H9 (cell line): ENCODE results near the gene LRRC8C. TPM values are rescaled to one million over a fixed set of nuclear protein-coding genes. Genes with fewer than 3 reads are reported as not detected.

Source experiments
- DNase-seq: peaks from one replicate; pipeline ENCODE4 v3.0.0-alpha.2; 2017
- H2AFZ ChIP-seq: one replicate; pipeline ENCODE4 v1.6.1; 2013; ENCODE audit warnings: mild to moderate bottlenecking, low read length, control low read depth, moderate library complexity
- H2AK5ac ChIP-seq: 2 replicates; pipeline ENCODE4 v1.6.1; 2013; ENCODE audit warnings: low read length, control low read depth, mixed read lengths; ENCODE audit not compliant: insufficient read length
- H2BK120ac ChIP-seq: one replicate; pipeline ENCODE4 v1.6.1; 2013; ENCODE audit warnings: low read depth, mild to moderate bottlenecking, low read length, control low read depth, inconsistent platforms; ENCODE audit not compliant: poor library complexity, severe bottlenecking
- H2BK12ac ChIP-seq: 2 replicates; pipeline ENCODE4 v1.6.1; 2013; ENCODE audit warnings: low read length, control low read depth, mixed read lengths, low read depth; ENCODE audit not compliant: insufficient read length
- H2BK15ac ChIP-seq: 2 replicates; pipeline ENCODE4 v1.6.1; 2013; ENCODE audit warnings: low read depth, low read length, control low read depth
- H2BK20ac ChIP-seq: one replicate; pipeline ENCODE4 v1.6.1; 2013; ENCODE audit warnings: low read depth, mild to moderate bottlenecking, low read length, control low read depth, inconsistent platforms; ENCODE audit not compliant: poor library complexity, severe bottlenecking
- H2BK5ac ChIP-seq: 2 replicates; pipeline ENCODE4 v1.6.1; 2013; ENCODE audit warnings: low read length, control low read depth, mixed read lengths; ENCODE audit not compliant: insufficient read length
- H3K14ac ChIP-seq: 2 replicates; pipeline ENCODE4 v1.6.1; 2013; ENCODE audit warnings: low read length, control low read depth; ENCODE audit not compliant: insufficient read depth
- H3K18ac ChIP-seq: 2 replicates; pipeline ENCODE4 v1.6.1; 2013; ENCODE audit warnings: low read depth, mild to moderate bottlenecking, mixed read lengths, low read length, control low read depth; ENCODE audit not compliant: insufficient read length
- H3K23ac ChIP-seq: 2 replicates; pipeline ENCODE4 v1.6.1; 2013; ENCODE audit warnings: low read length, control low read depth, mixed read lengths, low read depth; ENCODE audit not compliant: insufficient read length
- H3K23me2 ChIP-seq: 2 replicates; pipeline ENCODE4 v1.6.1; 2013; ENCODE audit warnings: low read depth, mild to moderate bottlenecking, mixed read lengths, low read length, control low read depth; ENCODE audit not compliant: insufficient read length, poor library complexity, severe bottlenecking
- H3K27ac ChIP-seq: 2 replicates; pipeline ENCODE4 v1.5.1; 2013; ENCODE audit warnings: low read length, control low read depth, mixed read lengths, low read depth; ENCODE audit not compliant: insufficient read length
- H3K27me3 ChIP-seq: 2 replicates; pipeline ENCODE4 v1.6.1; 2013; ENCODE audit warnings: low read length, control low read depth, inconsistent platforms; ENCODE audit not compliant: insufficient read depth
- H3K4ac ChIP-seq: 2 replicates; pipeline ENCODE4 v1.6.1; 2013; ENCODE audit warnings: low read depth, mild to moderate bottlenecking, control low read depth, inconsistent platforms, low read length, moderate library complexity
- H3K4me1 ChIP-seq: 2 replicates; pipeline ENCODE4 v1.6.1; 2013; ENCODE audit warnings: low read length, control low read depth, inconsistent platforms; ENCODE audit not compliant: insufficient read depth
- H3K4me2 ChIP-seq: 2 replicates; pipeline ENCODE4 v1.6.1; 2013; ENCODE audit warnings: low read length, control low read depth, mixed read lengths; ENCODE audit not compliant: insufficient read length, insufficient read depth
- H3K56ac ChIP-seq: 2 replicates; pipeline ENCODE4 v1.6.1; 2013; ENCODE audit warnings: low read depth, mild to moderate bottlenecking, mixed read lengths, low read length, control low read depth; ENCODE audit not compliant: insufficient read length
- H3K79me1 ChIP-seq: 2 replicates; pipeline ENCODE4 v1.6.1; 2013; ENCODE audit warnings: low read depth, mild to moderate bottlenecking, moderate library complexity, low read length, control low read depth, inconsistent platforms; ENCODE audit not compliant: insufficient read depth, poor library complexity, severe bottlenecking
- H3K79me2 ChIP-seq: 2 replicates; pipeline ENCODE4 v1.6.1; 2013; ENCODE audit warnings: low read length, control low read depth, inconsistent platforms; ENCODE audit not compliant: insufficient read depth
- H3K9ac ChIP-seq: 2 replicates; pipeline ENCODE4 v1.6.1; 2013; ENCODE audit warnings: low read length, control low read depth, mixed read lengths; ENCODE audit not compliant: insufficient read length; ENCODE audit errors: extremely low read depth
- H3K9me3 ChIP-seq: one replicate; pipeline ENCODE4 v1.6.1; 2013; ENCODE audit warnings: low read depth, low read length, inconsistent platforms; ENCODE audit not compliant: control insufficient read depth
- H3T11ph ChIP-seq: one replicate; pipeline ENCODE4 v1.6.1; 2013; ENCODE audit warnings: mild to moderate bottlenecking, low read length, control low read depth, inconsistent platforms
- H4K20me1 ChIP-seq: one replicate; pipeline ENCODE4 v1.6.1; 2013; ENCODE audit not compliant: control insufficient read depth, insufficient read length, insufficient read depth
- H4K5ac ChIP-seq: 2 replicates; pipeline ENCODE4 v1.6.1; 2013; ENCODE audit warnings: low read depth, mild to moderate bottlenecking, mixed read lengths, low read length, control low read depth; ENCODE audit not compliant: insufficient read length
- H4K8ac ChIP-seq: replicated peaks from 2 replicates; pipeline ENCODE4 v1.6.1; 2013; ENCODE audit warnings: low read length, control low read depth, mixed read lengths, low read depth; ENCODE audit not compliant: insufficient read length
- H4K91ac ChIP-seq: 2 replicates; pipeline ENCODE4 v1.6.1; 2013; ENCODE audit warnings: low read depth, mild to moderate bottlenecking, moderate library complexity, mixed read lengths, low read length, control low read depth; ENCODE audit not compliant: insufficient read length
- H3K27ac Mint-ChIP-seq, 3 experiments: 2 replicates in 2 of 3; 3 replicates in 1 of 3; pipeline ENCODE4 v1.8.0; 2020 to 2021; ENCODE audit warnings: mixed read lengths in 3 of 3, mild to moderate bottlenecking in 1 of 3, moderate library complexity in 1 of 3
- H3K27me3 Mint-ChIP-seq: 2 replicates; pipeline ENCODE4 v1.8.0; 2021; ENCODE audit warnings: low read depth, mild to moderate bottlenecking, moderate library complexity, mixed read lengths
- H3K36me3 Mint-ChIP-seq, 3 experiments: 2 replicates in 2 of 3; 3 replicates in 1 of 3; pipeline ENCODE4 v1.8.0; 2020 to 2021; ENCODE audit warnings: low read depth in 3 of 3, mixed read lengths in 3 of 3; ENCODE audit not compliant: insufficient read depth in 1 of 3
- H3K4me1 Mint-ChIP-seq, 2 experiments: 2 replicates each; pipeline ENCODE4 v1.8.0; 2020; ENCODE audit warnings: mixed read lengths in 2 of 2
- H3K4me3 Mint-ChIP-seq, 2 experiments: 2 replicates in 1 of 2; 3 replicates in 1 of 2; pipeline ENCODE4 v1.8.0; 2020 to 2021; ENCODE audit warnings: mild to moderate bottlenecking in 2 of 2, mixed read lengths in 2 of 2, moderate library complexity in 1 of 2
- H3K9me3 Mint-ChIP-seq, 2 experiments: 2 replicates in 1 of 2; 3 replicates in 1 of 2; pipeline ENCODE4 v1.8.0; 2020; ENCODE audit warnings: mild to moderate bottlenecking in 2 of 2, mixed read lengths in 2 of 2, moderate library complexity in 1 of 2
- WGBS: extraction: QIAGEN DNeasy Blood & Tissue Kit; methylation state at CpG from one replicate; pipeline ENCODE4 v1.1.7; 2013; ENCODE audit warnings: missing lambda C conversion rate, low lambda C conversion rate, mixed read lengths; ENCODE audit not compliant: insufficient read length; ENCODE audit errors: extremely low coverage; 5-methylcytosine and 5-hydroxymethylcytosine counted together
- total RNA-seq: library from RNA; stranded (reverse); gene quantifications from 2 replicates; pipeline ENCODE4 v1.2.1, GENCODE V29; 2021
- TF ChIP-seq, protein P1 (sequence below): fragments of 200-600 bp; sonication (generic); conservative IDR thresholded peaks from 3 replicates; pipeline ENCODE4 v1.8.0; 2021; ENCODE audit warnings: antibody characterized with exemption, mild to moderate bottlenecking

LRRC8C gene
- total RNA-seq, 1 experiment from 2014 or later: 1.9 TPM

- Histone ChIP-seq H4K8ac (no peak overlapping the region), H3K9ac (no peak overlapping the region), H3K14ac (no peak overlapping the region), H3K27ac (no peak overlapping the region), H2BK5ac (no peak overlapping the region), H3K79me1 (no peaks in the 10 kb centered on the region), H2BK20ac (no peak overlapping the region), H3K79me2 (no peaks in the 10 kb centered on the region), H3K23ac (no peak overlapping the region), H3K18ac (no peak overlapping the region), H3K9me3 (no peaks in the 10 kb centered on the region), H3K56ac (no peak overlapping the region), H3K4ac (no peak overlapping the region), H2AFZ (no peak overlapping the region), H2BK120ac (no peak overlapping the region), H2BK15ac (no peak overlapping the region), H3T11ph (no peak overlapping the region), H4K91ac (no peak overlapping the region), H2AK5ac (no peak overlapping the region), H3K4me2 (no peak overlapping the region), H4K20me1 (no peaks in the 10 kb centered on the region), H3K23me2 (no peaks in the 10 kb centered on the region), H2BK12ac (no peak overlapping the region), H3K4me1 (no peaks in the 10 kb centered on the region), H4K5ac (no peak overlapping the region), H3K27me3 (no peaks in the 10 kb centered on the region)
- TF ChIP-seq, protein P1, sequence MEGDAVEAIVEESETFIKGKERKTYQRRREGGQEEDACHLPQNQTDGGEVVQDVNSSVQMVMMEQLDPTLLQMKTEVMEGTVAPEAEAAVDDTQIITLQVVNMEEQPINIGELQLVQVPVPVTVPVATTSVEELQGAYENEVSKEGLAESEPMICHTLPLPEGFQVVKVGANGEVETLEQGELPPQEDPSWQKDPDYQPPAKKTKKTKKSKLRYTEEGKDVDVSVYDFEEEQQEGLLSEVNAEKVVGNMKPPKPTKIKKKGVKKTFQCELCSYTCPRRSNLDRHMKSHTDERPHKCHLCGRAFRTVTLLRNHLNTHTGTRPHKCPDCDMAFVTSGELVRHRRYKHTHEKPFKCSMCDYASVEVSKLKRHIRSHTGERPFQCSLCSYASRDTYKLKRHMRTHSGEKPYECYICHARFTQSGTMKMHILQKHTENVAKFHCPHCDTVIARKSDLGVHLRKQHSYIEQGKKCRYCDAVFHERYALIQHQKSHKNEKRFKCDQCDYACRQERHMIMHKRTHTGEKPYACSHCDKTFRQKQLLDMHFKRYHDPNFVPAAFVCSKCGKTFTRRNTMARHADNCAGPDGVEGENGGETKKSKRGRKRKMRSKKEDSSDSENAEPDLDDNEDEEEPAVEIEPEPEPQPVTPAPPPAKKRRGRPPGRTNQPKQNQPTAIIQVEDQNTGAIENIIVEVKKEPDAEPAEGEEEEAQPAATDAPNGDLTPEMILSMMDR: no peak
- Mint-ChIP-seq H3K27me3 (no peaks in the 10 kb centered on the region), H3K9me3 (no peaks in the 10 kb centered on the region), H3K4me3 (no peak overlapping the region), H3K27ac (no peak overlapping the region; a peak in 1 of 7 replicates), H3K36me3 (no peaks in the 10 kb centered on the region), H3K4me1 (peaks cover 6 to 7% of the 10 kb centered on the region in 2 experiments; a peak in 3 of 4 replicates)
- WGBS: no CpG with 5 or more reads among the region's 2 CpGs
- no peak for DNase-seq
Measured at GRCh38 chr1:89652373-89652772, 19.5 kb downstream of the LRRC8C start.
